Right atrium auricular region (tissue), 2 donors: ENCODE results near the gene CACNB4. TPM values are rescaled to one million over a fixed set of nuclear protein-coding genes. Genes with fewer than 3 reads are reported as not detected.
"Not testable (repeated sequence)": the region's sequence is repeated elsewhere in the genome, so short reads cannot be mapped to it uniquely, and the experiment has no call there.

Experiments used
- DNase-seq: peaks from one replicate; pipeline ENCODE4 v3.0.0-alpha.2; 2019; ENCODE audit warnings: low spot score
- H3K27ac ChIP-seq, 2 donors: fragments of 200-600 bp; sonication (generic); 1 replicate in 1 of 2; 2 replicates in 1 of 2; pipeline ENCODE4 v1.5.1; 2016 to 2019
- H3K27me3 ChIP-seq, 2 donors: fragments of 200-600 bp; sonication (generic); one replicate each; pipeline versions ENCODE4 v1.5.1 to v1.6.0; 2017 to 2019
- H3K36me3 ChIP-seq: fragments of 200-600 bp; sonication (generic); one replicate; pipeline ENCODE4 v1.5.1; 2016
- H3K4me1 ChIP-seq, 2 donors: fragments of 200-600 bp; sonication (generic); one replicate each; pipeline versions ENCODE4 v1.5.1 to v1.6.0; 2017 to 2019
- H3K4me3 ChIP-seq, 2 donors: fragments of 200-600 bp; sonication (generic); 1 replicate in 1 of 2; 2 replicates in 1 of 2; pipeline ENCODE4 v1.5.1; 2017 to 2019; ENCODE audit warnings: mild to moderate bottlenecking in 1 of 2, moderate library complexity in 1 of 2
- H3K9me3 ChIP-seq, 2 donors: fragments of 200-600 bp; sonication (generic); one replicate each; pipeline ENCODE4 v1.5.1; 2019
- CTCF ChIP-seq, 2 donors: fragments of 200-600 bp; sonication (generic); IDR thresholded peaks; one replicate each; pipeline ENCODE4 v1.5.1; 2019; ENCODE audit warnings: antibody characterized with exemption in 2 of 2
- total RNA-seq, 2 donors: library from RNA; depleted of rRNA; stranded (reverse); fragments of >200 nt; gene quantifications; one replicate each; pipeline ENCODE4 v1.1.0, GENCODE V29; 2016

CACNB4 gene
- total RNA-seq, 2 donors from 2014 or later, result 0.37 to 0.90 TPM

GRCh38 chr2:152095146-152095545 is 3.7 kb downstream of the CACNB4 start:
- TF ChIP-seq CTCF (IDR thresholded peaks at IDR 0.05), result no peak
- Histone ChIP-seq H3K4me3 (no peak overlapping the region), H3K36me3 (no peaks in the 10 kb centered on the region)

GRCh38 chr2:152094014-152094413 is 4.8 kb downstream of the CACNB4 start:
- no peaks in the 10 kb centered on the region for H3K36me3 ChIP-seq
- H3K27me3 ChIP-seq, result no peaks in the 10 kb centered on the region
- no peak overlapping the region for H3K4me3 ChIP-seq
- no peaks in the 10 kb centered on the region for H3K9me3 ChIP-seq
- no peak for DNase-seq
- H3K4me1 ChIP-seq, result peaks cover 0 to 16% of the 10 kb centered on the region in 2 donors
- no peak for TF ChIP-seq CTCF (IDR thresholded peaks at IDR 0.05)
- H3K27ac ChIP-seq, result no peak overlapping the region

More at GRCh38 chr2:152095146-152095545, 3.7 kb downstream of the CACNB4 start:
- no peak overlapping the region for H3K27ac ChIP-seq
- H3K9me3 ChIP-seq, result no peaks in the 10 kb centered on the region
- peaks cover 0 to 23% of the 10 kb centered on the region in 2 donors for H3K4me1 ChIP-seq
- no peak for DNase-seq
- no peaks in the 10 kb centered on the region for H3K27me3 ChIP-seq

- Histone ChIP-seq H3K27ac (no peak overlapping the region), H3K27me3 (no peaks in the 10 kb centered on the region), H3K36me3 (no peaks in the 10 kb centered on the region), H3K9me3 (no peaks in the 10 kb centered on the region), H3K4me3 (no peak overlapping the region), H3K4me1 (peaks cover 0 to 12% of the 10 kb centered on the region in 2 donors)
- no peak for TF ChIP-seq CTCF (IDR thresholded peaks at IDR 0.05)
- no peak for DNase-seq
These were observed 5.4 kb downstream of the CACNB4 start for GRCh38 chr2:152093464-152093863.

- H3K27me3 ChIP-seq, result no peaks in the 10 kb centered on the region
- TF ChIP-seq CTCF (IDR thresholded peaks at IDR 0.05), result no peak
- H3K9me3 ChIP-seq, result no peaks in the 10 kb centered on the region
- H3K36me3 ChIP-seq, result no peaks in the 10 kb centered on the region
- no peak for DNase-seq
- H3K27ac ChIP-seq, result no peak overlapping the region
- H3K4me1 ChIP-seq, result no peaks in the 10 kb centered on the region
- H3K4me3 ChIP-seq, result no peak overlapping the region
These were observed 6.7 kb downstream of the CACNB4 start for GRCh38 chr2:152092095-152092494.

- not testable (repeated sequence) for DNase-seq, H3K4me3 ChIP-seq, H3K27me3 ChIP-seq, H3K36me3 ChIP-seq, H3K4me1 ChIP-seq, H3K9me3 ChIP-seq, H3K27ac ChIP-seq
These were observed 8.1 kb downstream of the CACNB4 start for GRCh38 chr2:152090726-152091125.

GRCh38 chr2:152089238-152089637 is 9.6 kb downstream of the CACNB4 start:
- no peaks in the 10 kb centered on the region for H3K27me3 ChIP-seq
- no peaks in the 10 kb centered on the region for H3K36me3 ChIP-seq
- TF ChIP-seq CTCF (IDR thresholded peaks at IDR 0.05), result no peak
- no peak for DNase-seq
- H3K4me1 ChIP-seq, result no peaks in the 10 kb centered on the region
- H3K9me3 ChIP-seq, result no peaks in the 10 kb centered on the region
- no peak overlapping the region for H3K4me3 ChIP-seq
- no peak overlapping the region for H3K27ac ChIP-seq
